NCI-H187 treated with DMSO at 0.1 percent for 48 hours (cell line): ENCODE measurements around the gene EIF5A.
"Not testable (repeated sequence)": the region's sequence is repeated elsewhere in the genome, so short reads cannot be mapped to it uniquely, and the experiment has no call there.

Source experiments
- DNase-seq: peaks from one replicate; lab custom pipeline; 2025; lab: John Stamatoyannopoulos, UW

Gene EIF5A

GRCh38 chr17:7330638-7331015 is 23.2 kb downstream of the EIF5A start:
- no peak for DNase-seq

GRCh38 chr17:7332111-7332510 is 24.7 kb downstream of the EIF5A start:
- DNase-seq: no peak

- DNase-seq: not testable (repeated sequence)
These were observed 25.2 kb downstream of the EIF5A start for GRCh38 chr17:7332600-7333069.

GRCh38 chr17:7334938-7335538 is 27.6 kb downstream of the EIF5A start:
- no peak for DNase-seq

GRCh38 chr17:7335765-7336164 is 28.3 kb downstream of the EIF5A start:
- not testable (repeated sequence) for DNase-seq

GRCh38 chr17:7336240-7337175 is 29.1 kb downstream of the EIF5A start, which contains the start of gene ACAP1:
Gene ACAP1, plus strand, starts transcription at chr17:7336529. Its CDS starts 206 bp downstream, at chr17:7336735.
- no peak for DNase-seq

- not testable (repeated sequence) for DNase-seq
These were observed 30.2 kb downstream of the EIF5A start for GRCh38 chr17:7337600-7337999.

- DNase-seq: no peak
These were observed 32.8 kb downstream of the EIF5A start for GRCh38 chr17:7340179-7340578.

- DNase-seq: no peak
These were observed 34.4 kb downstream of the EIF5A start for GRCh38 chr17:7341842-7342241.

- no peak for DNase-seq
These were observed 35.8 kb downstream of the EIF5A start for GRCh38 chr17:7343250-7343649.

- no peak for DNase-seq
These were observed 39.6 kb downstream of the EIF5A start for GRCh38 chr17:7346761-7347614.

- DNase-seq: no peak
These were observed 40.4 kb downstream of the EIF5A start for GRCh38 chr17:7347630-7348477.

GRCh38 chr17:7348478-7349242 is 41.2 kb downstream of the EIF5A start:
- DNase-seq: no peak

GRCh38 chr17:7351665-7352502 is 44.5 kb downstream of the EIF5A start, which contains the start of gene KCTD11:
Gene KCTD11, plus strand, starts transcription at chr17:7352162.
- no peak for DNase-seq

GRCh38 chr17:7352503-7352889 is 45.1 kb downstream of the EIF5A start:
- no peak for DNase-seq

GRCh38 chr17:7352910-7353635 is 45.6 kb downstream of the EIF5A start:
- DNase-seq: no peak

- DNase-seq: no peak
These were observed 46.9 kb downstream of the EIF5A start for GRCh38 chr17:7354262-7354843.

GRCh38 chr17:7355053-7355452 is 47.6 kb downstream of the EIF5A start, which contains the start of gene TMEM95:
Gene TMEM95, plus strand, starts transcription at chr17:7355156. Its CDS starts 49 bp downstream, at chr17:7355205.
- DNase-seq: no peak
